ENCODE data around the gene CABCOCO1.

DNA sequence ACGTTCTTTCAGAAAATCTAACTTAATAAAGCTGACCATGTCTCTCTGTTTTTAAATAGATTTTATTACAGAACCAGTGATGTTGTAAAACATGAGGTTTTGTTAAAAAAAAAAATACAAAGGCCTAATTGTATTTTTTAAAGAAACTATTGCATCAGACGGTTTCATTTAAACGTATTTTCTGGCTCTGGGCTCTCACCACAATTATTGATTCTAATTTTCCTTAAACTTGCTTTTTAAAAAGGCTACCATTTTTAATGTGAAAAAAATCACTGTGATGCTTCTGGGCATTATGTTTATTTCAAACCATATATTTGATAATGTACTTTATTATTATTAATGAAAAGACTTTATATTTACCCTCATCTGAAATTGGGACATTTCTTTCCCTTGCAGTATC is 94.3 kb downstream of the CABCOCO1 start:
- TF ChIP-seq RCOR1 (IDR thresholded peaks at IDR 0.05; ENCODE audit: low read length) = no peak
- no peak for TF ChIP-seq FOXJ3 (CRISPR knock-in tag; IDR thresholded peaks at IDR 0.05)
- no peak for TF ChIP-seq RAD21 (IDR thresholded peaks at IDR 0.05; ENCODE audit: low read length)
- no peak for TF ChIP-seq TAF1 (IDR thresholded peaks at IDR 0.05; ENCODE audit: borderline replicate concordance, low read depth, low read length)
- no peak for TF ChIP-seq CTCF (IDR thresholded peaks at IDR 0.05)
- no peak for TF ChIP-seq TCF12 (IDR thresholded peaks at IDR 0.05)
- TF ChIP-seq GABPA (IDR thresholded peaks at IDR 0.05; ENCODE audit: low read depth) = no peak
- TF ChIP-seq EP300 (IDR thresholded peaks at IDR 0.05; ENCODE audit: borderline replicate concordance in 1 of 2, low read depth in 1 of 2, low read length in 1 of 2) = no peak
- no peak for TF ChIP-seq POLR2AphosphoS5 (IDR thresholded peaks at IDR 0.05; ENCODE audit: low read depth, low read length)
- no peak for TF ChIP-seq NFIC (IDR thresholded peaks at IDR 0.05; ENCODE audit: borderline replicate concordance)
- TF ChIP-seq SIN3A (IDR thresholded peaks at IDR 0.05; ENCODE audit: borderline replicate concordance, low read depth, low read length) = no peak
- no peak for TF ChIP-seq GATA2 (CRISPR knock-in tag; IDR thresholded peaks at IDR 0.05)
